GM19467 (cell line): ENCODE results near the gene STEAP4.
"Not testable (repeated sequence)": the region's sequence is repeated elsewhere in the genome, so short reads cannot be mapped to it uniquely, and the experiment has no call there.

ENCODE experiments used
- ATAC-seq: cut with Tn5 transposase; IDR thresholded peaks from one replicate; pipeline ENCODE4 v1.9.1; 2021; ENCODE audit warnings: mild to moderate bottlenecking, moderate library complexity; ENCODE audit not compliant: unreplicated experiment

The STEAP4 gene

DNA sequence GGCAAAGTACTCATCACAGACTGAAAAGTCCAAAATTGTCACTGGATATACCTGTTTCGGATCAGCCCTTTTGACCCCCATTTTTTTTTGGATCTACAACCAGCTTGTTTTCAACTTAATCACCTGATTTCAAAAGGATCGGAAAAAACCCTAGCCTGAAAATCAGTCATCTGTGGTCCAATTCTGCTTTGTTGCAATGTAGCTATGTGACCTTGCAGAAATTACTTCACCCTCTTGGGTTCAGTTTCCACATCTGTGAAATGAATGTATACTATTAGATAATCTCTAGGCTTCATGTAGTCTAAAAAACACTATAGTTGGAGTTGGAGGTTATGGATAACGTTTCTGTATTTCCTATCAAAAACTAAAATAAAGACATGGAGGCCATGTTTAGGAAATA is 37.1 kb downstream of the STEAP4 start:
- ATAC-seq: no peak

DNA sequence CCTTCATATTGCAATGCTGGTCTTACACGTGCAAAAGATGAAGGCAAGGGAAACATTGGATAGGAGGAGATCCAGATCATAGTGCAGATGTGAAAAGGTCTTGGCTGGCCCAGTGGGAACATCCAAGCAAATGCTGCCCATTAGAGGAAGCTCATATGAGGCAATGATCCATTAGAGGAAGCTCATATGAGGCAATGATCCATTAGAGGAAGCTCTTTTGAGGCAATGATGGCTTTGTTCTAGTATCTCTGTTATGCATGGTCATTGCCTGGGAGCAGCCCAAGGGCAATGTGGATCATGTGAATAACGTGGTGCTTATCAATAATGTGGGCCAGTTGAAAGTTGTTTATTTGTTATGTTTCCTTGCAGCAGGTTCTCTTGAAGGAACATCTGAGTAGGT is 37.8 kb downstream of the STEAP4 start:
- ATAC-seq: no peak

DNA sequence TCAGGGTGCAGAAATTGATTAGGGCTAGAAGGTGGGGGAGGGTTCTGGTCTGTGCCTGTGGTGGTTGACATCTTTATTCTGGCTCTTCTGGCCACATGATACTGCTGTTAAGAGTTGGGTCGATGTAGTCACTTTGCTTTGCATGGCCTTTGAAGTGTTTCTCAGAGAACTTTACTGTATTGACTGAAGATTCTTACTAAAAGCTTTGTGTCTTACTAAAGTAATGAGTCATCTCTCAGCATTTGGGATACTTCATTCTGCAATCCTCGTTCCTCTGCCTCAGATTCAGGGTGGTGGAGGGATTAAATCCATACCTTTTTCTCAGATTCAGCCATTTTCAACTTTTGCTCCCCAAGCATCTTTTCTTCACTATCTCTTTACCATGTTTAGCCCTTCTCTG is 38.6 kb downstream of the STEAP4 start:
- ATAC-seq: no peak

GRCh38 chr7:88267421-88267820 is 39.3 kb downstream of the STEAP4 start:
- ATAC-seq: no peak

- ATAC-seq: not testable (repeated sequence)
Measured at GRCh38 chr7:88264987-88265386, 41.7 kb downstream of the STEAP4 start.

GRCh38 chr7:88262562-88262961 is 44.1 kb downstream of the STEAP4 start:
- no peak for ATAC-seq

DNA sequence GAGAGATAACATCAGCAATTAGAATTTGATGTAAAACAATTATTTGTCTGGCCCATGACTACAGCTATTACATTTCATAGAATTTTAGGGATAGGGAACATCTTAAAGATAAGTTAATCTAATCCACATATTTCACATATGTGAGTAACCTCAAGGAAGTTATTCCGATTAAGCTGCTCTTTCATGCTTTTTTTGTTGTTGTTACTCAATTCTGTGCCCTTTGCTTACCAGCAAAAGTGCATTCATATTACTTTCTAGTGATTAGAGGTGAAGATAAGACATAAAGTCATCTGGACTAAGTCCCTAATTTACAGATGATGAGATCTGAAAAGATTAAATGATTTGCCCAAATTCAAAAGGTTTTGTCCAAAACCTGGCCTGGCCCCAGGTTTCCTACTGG is 46.0 kb downstream of the STEAP4 start:
- no peak for ATAC-seq

GRCh38 chr7:88259656-88260380 is 46.9 kb downstream of the STEAP4 start:
- ATAC-seq: no peak

GRCh38 chr7:88258296-88258695 is 48.4 kb downstream of the STEAP4 start:
- ATAC-seq: not testable (repeated sequence)

DNA sequence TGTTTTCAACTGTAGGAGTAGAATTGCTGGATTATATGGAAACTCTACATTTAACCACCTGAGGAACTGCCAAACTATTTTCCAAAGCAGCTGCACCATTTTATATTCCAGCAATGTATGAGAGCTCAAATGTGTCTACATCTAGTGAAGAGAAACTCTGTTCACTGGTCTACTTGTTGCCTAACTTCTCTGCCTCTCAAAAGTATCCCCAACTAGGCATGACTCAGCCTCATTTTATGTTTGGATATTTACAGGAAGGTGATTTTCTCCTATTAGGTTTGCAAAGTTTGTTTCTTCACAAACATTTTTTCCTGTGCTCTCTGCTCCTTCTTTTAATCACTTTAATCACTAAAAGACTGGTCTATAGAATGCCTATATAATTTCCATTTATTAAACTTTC is 49.8 kb downstream of the STEAP4 start:
- ATAC-seq: no peak

DNA sequence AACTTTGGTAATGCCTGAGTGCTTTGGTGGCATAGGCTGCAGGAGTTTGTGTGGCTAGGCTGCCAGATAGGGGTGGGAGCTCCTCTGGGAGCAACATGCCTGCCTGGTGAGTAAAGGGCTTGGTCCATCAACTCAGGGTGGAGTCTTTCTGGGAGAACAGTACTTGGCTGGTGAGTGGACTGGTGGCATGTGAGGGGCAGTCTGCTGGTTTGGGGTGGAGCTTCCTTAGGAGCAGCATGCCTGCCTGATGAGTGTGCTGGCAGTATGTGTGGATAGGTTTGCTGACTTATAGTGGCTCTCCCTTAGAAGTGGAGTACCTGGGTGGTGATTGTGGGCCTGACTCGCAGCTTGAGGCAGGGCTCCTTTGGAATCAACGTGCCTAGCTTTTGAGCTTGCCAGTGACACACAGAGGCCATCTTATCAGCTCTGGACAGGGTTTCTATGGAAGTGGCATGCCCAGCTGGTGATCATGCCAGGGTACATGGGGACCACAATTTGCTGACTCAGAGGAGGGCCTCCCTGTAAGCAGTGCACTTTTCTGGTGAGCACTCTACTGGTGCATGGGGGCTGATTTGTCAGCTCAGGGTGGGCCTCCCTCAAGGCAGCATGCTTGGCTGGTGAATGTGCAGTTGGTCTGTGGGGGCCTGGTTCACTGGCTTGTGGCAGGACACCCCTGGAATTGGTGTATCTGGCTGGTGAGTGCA is 51.8 kb downstream of the STEAP4 start:
- ATAC-seq: no peak

DNA sequence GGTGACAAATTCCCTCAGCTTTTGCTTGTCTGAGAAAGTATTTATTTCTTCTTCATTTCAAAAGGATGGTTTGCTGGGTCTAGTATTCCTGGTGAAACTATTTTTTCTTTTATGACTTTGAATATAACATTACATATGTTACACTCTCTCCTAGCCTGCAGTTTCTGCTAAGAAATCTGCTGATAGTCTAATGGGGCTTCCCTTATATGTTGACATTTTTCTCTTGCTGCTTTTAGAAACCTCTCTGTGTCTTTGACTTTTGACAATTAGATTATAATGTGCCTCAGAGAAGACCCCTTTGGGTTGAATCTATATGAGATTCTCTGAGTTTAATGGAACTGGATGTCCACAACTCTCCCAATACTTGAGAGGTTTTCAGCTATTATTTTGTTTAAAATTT is 53.1 kb downstream of the STEAP4 start:
- no peak for ATAC-seq

DNA sequence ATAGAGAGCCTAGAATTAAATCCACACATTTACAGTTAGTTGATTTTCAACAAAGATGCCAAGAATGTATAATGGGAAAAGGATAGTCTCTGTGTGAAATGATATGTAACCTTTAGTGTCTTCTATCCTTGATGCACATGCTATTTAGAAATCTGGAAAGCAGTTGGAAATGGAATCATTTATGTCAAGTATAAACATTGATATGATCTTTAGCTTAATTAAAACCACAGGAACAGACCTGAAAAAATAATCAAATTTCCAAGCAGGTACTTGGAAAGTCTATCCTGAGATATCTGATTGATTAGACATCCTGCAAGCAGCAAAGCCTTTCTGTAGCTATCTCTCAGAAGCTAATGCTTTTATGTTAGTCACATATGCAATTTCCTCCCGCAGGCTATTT is 62.4 kb downstream of the STEAP4 start:
- no peak for ATAC-seq

DNA sequence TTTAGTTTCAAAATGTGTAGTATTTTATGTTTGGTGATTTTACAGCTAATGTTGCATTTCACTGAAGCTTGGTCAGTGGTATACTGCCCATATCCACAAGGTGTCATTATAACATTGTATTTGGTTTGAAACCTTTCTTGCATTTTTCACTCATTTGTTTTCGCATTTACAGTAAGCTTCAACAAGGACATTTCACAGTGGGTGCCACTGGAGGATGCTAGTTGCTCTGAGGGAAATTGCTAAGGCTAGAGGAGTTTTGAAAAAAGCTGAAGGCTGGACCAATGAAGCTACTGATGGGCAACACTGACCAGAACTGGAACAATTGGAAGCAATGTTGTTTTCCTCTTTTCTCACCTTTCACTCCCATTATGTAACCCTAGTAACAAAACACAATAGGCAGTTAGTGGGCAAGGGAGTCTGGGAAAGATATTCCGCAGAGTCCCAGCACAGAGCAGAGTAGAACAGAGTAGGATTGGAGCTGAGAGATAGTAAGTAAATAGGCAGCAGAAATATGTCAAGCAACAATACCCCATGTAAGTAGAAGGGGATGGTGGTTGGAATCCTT is 63.3 kb downstream of the STEAP4 start:
- peak; percentile 76 for ATAC-seq

DNA sequence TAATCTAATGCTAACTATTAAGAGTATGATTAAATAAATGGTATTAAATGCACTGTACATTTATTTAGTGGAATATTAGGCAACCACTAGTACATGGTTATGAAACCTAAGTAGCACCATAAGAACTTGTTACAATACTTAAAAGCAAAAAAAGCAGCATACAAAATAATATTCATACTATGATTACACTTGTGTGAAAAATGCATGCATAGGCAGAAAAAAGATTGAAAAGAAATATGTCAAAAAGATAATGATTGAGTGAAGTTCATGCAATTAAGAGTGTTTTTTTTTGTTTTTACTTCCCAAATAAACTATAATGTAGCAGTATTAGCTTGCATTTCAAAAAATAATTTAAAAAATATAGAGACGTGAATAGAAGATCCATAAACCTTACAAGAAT is 66.8 kb downstream of the STEAP4 start:
- no peak for ATAC-seq

DNA sequence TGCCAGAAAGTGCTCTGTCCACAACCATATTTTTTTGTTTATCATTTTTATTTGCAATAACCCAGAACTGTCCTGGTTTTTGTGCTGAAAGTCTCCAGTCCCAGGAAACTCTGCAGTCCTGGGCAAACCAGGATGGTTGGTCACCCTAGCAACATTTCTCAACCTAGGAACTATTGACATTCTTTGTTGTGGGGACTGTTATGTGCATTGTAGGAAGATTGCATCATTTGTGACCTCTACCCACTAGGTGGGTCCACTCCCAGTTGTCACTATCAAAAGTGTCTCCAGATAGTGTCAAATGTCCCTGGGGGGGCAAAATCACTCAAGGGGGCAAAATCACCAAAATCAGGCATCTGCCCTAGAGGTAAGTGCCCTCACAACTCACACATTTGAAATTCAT is 72.9 kb downstream of the STEAP4 start:
- no peak for ATAC-seq

DNA sequence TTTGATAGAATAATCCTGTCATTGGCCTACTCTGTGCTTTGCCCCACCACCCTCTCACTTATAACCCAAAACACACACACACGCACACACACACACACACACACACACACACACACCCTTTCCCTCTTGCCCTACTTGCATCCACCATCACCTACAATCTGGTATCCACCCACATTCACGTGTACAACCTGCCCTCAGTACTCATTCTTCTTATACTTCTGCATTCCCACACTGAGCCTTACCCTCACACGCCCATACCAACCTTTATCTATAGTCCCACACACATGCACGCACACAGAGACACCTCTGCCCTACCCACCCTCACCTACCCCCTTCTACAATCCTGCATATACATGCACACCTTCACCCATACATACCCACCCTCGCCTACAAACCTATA is 76.0 kb downstream of the STEAP4 start:
- ATAC-seq: no peak

GRCh38 chr7:88229302-88229995 is 77.2 kb downstream of the STEAP4 start:
- no peak for ATAC-seq

DNA sequence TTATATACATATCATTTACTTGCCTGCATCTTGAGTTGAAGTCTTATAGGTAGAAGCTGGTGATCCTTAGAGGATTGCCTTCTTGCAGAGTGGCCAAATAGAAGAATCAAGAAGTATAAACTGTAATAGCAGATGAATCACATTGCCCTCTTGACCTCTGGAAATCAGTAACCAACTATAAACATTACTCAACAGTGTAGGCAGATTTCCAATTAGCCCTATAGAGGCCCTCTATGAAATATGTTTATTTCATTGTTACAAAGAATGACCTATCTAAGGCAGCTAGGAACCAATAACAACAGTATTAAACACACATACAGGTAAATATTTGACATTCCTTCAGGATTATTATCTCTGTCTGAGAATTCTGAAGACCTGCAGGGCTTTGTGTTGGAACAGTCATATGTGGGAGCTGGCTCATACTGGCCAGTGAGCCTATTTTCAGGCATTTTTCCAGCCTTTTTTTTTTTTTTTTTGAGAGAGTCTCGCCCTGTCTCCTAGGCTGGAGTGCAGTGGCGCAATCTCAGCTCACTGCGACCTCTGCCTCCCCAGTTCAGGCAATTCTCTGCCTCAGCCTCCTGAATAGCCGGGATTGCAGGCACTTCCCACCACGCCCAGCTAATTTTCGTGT is 79.7 kb downstream of the STEAP4 start:
- no peak for ATAC-seq

- no peak for ATAC-seq
Measured at GRCh38 chr7:88226201-88226600, 80.5 kb downstream of the STEAP4 start.

GRCh38 chr7:88224601-88225275 is 82.0 kb downstream of the STEAP4 start:
- ATAC-seq: no peak
